Astrocyte (in vitro differentiated cells and primary cell): ENCODE measurements around the gene NTM. TPM values are rescaled to one million over a fixed set of nuclear protein-coding genes. Genes with fewer than 3 reads are reported as not detected.
A peak's percentile ranks its signal among the peaks of the same experiment; 100 is the strongest.

Experiments used
- DNase-seq: peaks from one replicate; pipeline ENCODE4 v3.0.0-alpha.2; 2010; ENCODE audit warnings: low read depth
- FAIRE-seq: peaks from 2 replicates; lab custom pipeline; 2011; peaks lifted over from hg19 to GRCh38; lab: Jason Lieb, UNC
- H2AFZ ChIP-seq: 2 replicates; pipeline ENCODE4 v1.6.0; 2012; ENCODE audit warnings: low read depth, low read length, inconsistent platforms
- H3K27ac ChIP-seq: 2 replicates; pipeline ENCODE4 v1.5.1; 2011; ENCODE audit warnings: low read depth, low read length, inconsistent platforms
- H3K27me3 ChIP-seq: 2 replicates; pipeline ENCODE4 v1.6.0; 2011; ENCODE audit warnings: low read length, inconsistent platforms; ENCODE audit not compliant: insufficient read depth
- H3K36me3 ChIP-seq: 2 replicates; pipeline ENCODE4 v1.5.1; 2011; ENCODE audit warnings: low read length, inconsistent platforms; ENCODE audit not compliant: insufficient read depth
- H3K4me1 ChIP-seq: 2 replicates; pipeline ENCODE4 v1.5.1; 2011; ENCODE audit warnings: low read length, inconsistent platforms; ENCODE audit not compliant: insufficient read depth
- H3K4me2 ChIP-seq: 2 replicates; pipeline ENCODE4 v1.6.0; 2012; ENCODE audit warnings: low read length, inconsistent platforms
- H3K4me3 ChIP-seq: 2 replicates; pipeline ENCODE4 v1.5.1; 2011; ENCODE audit warnings: low read depth, mild to moderate bottlenecking, low read length, inconsistent platforms; ENCODE audit not compliant: insufficient read depth
- H3K79me2 ChIP-seq: 2 replicates; pipeline ENCODE4 v1.6.0; 2012; ENCODE audit warnings: mild to moderate bottlenecking, low read length, inconsistent platforms; ENCODE audit not compliant: insufficient read depth
- H3K9ac ChIP-seq: 2 replicates; pipeline ENCODE4 v1.6.0; 2012; ENCODE audit warnings: mild to moderate bottlenecking, low read length, inconsistent platforms
- H3K9me3 ChIP-seq: 2 replicates; pipeline ENCODE4 v1.5.1; 2012; ENCODE audit warnings: low read depth, mild to moderate bottlenecking, low read length, inconsistent platforms; ENCODE audit not compliant: insufficient read depth
- H4K20me1 ChIP-seq: 2 replicates; pipeline ENCODE4 v1.6.0; 2012; ENCODE audit warnings: low read length, inconsistent platforms; ENCODE audit not compliant: insufficient read depth
- H3K27ac Mint-ChIP-seq: one replicate; pipeline ENCODE4 v1.8.0; 2021; ENCODE audit warnings: mild to moderate bottlenecking, mixed read lengths; ENCODE audit not compliant: unreplicated experiment
- H3K27me3 Mint-ChIP-seq: one replicate; pipeline ENCODE4 v1.8.0; 2021; ENCODE audit warnings: low read depth, mixed read lengths; ENCODE audit not compliant: unreplicated experiment
- H3K36me3 Mint-ChIP-seq: one replicate; pipeline ENCODE4 v1.8.0; 2021; ENCODE audit warnings: low read depth, mixed read lengths; ENCODE audit not compliant: unreplicated experiment
- H3K4me1 Mint-ChIP-seq: one replicate; pipeline ENCODE4 v1.8.0; 2021; ENCODE audit warnings: low read depth, mixed read lengths; ENCODE audit not compliant: unreplicated experiment
- H3K4me3 Mint-ChIP-seq: one replicate; pipeline ENCODE4 v1.8.0; 2021; ENCODE audit warnings: mild to moderate bottlenecking, moderate library complexity, mixed read lengths; ENCODE audit not compliant: unreplicated experiment
- H3K9me3 Mint-ChIP-seq: one replicate; pipeline ENCODE4 v1.8.0; 2021; ENCODE audit warnings: mild to moderate bottlenecking, mixed read lengths; ENCODE audit not compliant: unreplicated experiment
- CTCF ChIP-seq: IDR thresholded peaks from 2 replicates; pipeline ENCODE4 v1.5.1; 2011; ENCODE audit warnings: low read depth, mild to moderate bottlenecking, inconsistent platforms, low read length, moderate library complexity; ENCODE audit not compliant: insufficient read depth
- EZH2 ChIP-seq: IDR thresholded peaks from 2 replicates; pipeline ENCODE4 v1.6.1; 2012; ENCODE audit warnings: mild to moderate bottlenecking, low read length, inconsistent platforms; ENCODE audit not compliant: insufficient read depth
- total RNA-seq: library from RNA; stranded (reverse); gene quantifications from 2 replicates; pipeline ENCODE4 v1.2.1, GENCODE V29; 2021

The NTM gene
- total RNA-seq, 1 donor from 2014 or later: 98.2 TPM

- H3K36me3 ChIP-seq: no peaks in the 10 kb centered on the region
- Mint-ChIP-seq H3K9me3 (no peaks in the 10 kb centered on the region), H3K36me3 (peaks cover 2% of the 10 kb centered on the region), H3K4me3 (no peak overlapping the region), H3K27ac (peak overlapping the region; percentile 69), H3K27me3 (peaks cover 24% of the 10 kb centered on the region), H3K4me1 (peaks cover 11% of the 10 kb centered on the region)
- H3K9ac ChIP-seq: no peak overlapping the region
- peak overlapping the region; percentile 60 for H3K4me2 ChIP-seq
- no peak overlapping the region for H3K27ac ChIP-seq
- no peak overlapping the region for H3K4me3 ChIP-seq
- H3K79me2 ChIP-seq: no peaks in the 10 kb centered on the region
- no peaks in the 10 kb centered on the region for H3K9me3 ChIP-seq
- DNase-seq: no peak
- no peaks in the 10 kb centered on the region for H4K20me1 ChIP-seq
- TF ChIP-seq EZH2: no peak
- peak; percentile 54 for TF ChIP-seq CTCF
- no peak for FAIRE-seq
- H2AFZ ChIP-seq: peak overlapping the region; percentile 9
- H3K27me3 ChIP-seq: no peaks in the 10 kb centered on the region
- peaks cover 12% of the 10 kb centered on the region for H3K4me1 ChIP-seq
These were observed 321.0 kb downstream of the NTM start for GRCh38 chr11:131691181-131692041.

- Mint-ChIP-seq H3K4me1 (peaks cover 14% of the 10 kb centered on the region), H3K27ac (no peak overlapping the region), H3K27me3 (peaks cover 22% of the 10 kb centered on the region), H3K9me3 (no peaks in the 10 kb centered on the region), H3K36me3 (peaks cover 2% of the 10 kb centered on the region), H3K4me3 (no peak overlapping the region)
- peaks cover 15% of the 10 kb centered on the region for H3K4me1 ChIP-seq
- H3K9ac ChIP-seq: no peak overlapping the region
- no peaks in the 10 kb centered on the region for H3K9me3 ChIP-seq
- no peaks in the 10 kb centered on the region for H3K36me3 ChIP-seq
- no peak overlapping the region for H3K4me3 ChIP-seq
- H3K4me2 ChIP-seq: peak overlapping the region; percentile 60
- no peaks in the 10 kb centered on the region for H3K79me2 ChIP-seq
- no peaks in the 10 kb centered on the region for H4K20me1 ChIP-seq
- H3K27me3 ChIP-seq: no peaks in the 10 kb centered on the region
- DNase-seq (no peak), FAIRE-seq (no peak)
- H3K27ac ChIP-seq: no peak overlapping the region
- H2AFZ ChIP-seq: no peak overlapping the region
- TF ChIP-seq EZH2 (no peak), CTCF (no peak)
These were observed 321.7 kb downstream of the NTM start for GRCh38 chr11:131692151-131692550.

GRCh38 chr11:131692961-131693360 is 322.5 kb downstream of the NTM start:
- Mint-ChIP-seq H3K27ac (no peak overlapping the region), H3K27me3 (peaks cover 22% of the 10 kb centered on the region), H3K9me3 (no peaks in the 10 kb centered on the region), H3K4me1 (peaks cover 14% of the 10 kb centered on the region), H3K4me3 (no peak overlapping the region), H3K36me3 (peaks cover 2% of the 10 kb centered on the region)
- FAIRE-seq (no peak), DNase-seq (no peak)
- H3K27me3 ChIP-seq: no peaks in the 10 kb centered on the region
- no peaks in the 10 kb centered on the region for H3K9me3 ChIP-seq
- H3K79me2 ChIP-seq: no peaks in the 10 kb centered on the region
- no peaks in the 10 kb centered on the region for H3K36me3 ChIP-seq
- no peak overlapping the region for H3K9ac ChIP-seq
- no peaks in the 10 kb centered on the region for H4K20me1 ChIP-seq
- no peak for TF ChIP-seq CTCF
- no peak for TF ChIP-seq EZH2
- no peak overlapping the region for H3K4me3 ChIP-seq
- no peak overlapping the region for H2AFZ ChIP-seq
- H3K27ac ChIP-seq: no peak overlapping the region
- H3K4me1 ChIP-seq: peaks cover 15% of the 10 kb centered on the region
- H3K4me2 ChIP-seq: no peak overlapping the region
